GM21529 (cell line): ENCODE data around the gene PLEKHG5.

ENCODE experiments used
- ATAC-seq: cut with Tn5 transposase; IDR thresholded peaks from one replicate; pipeline ENCODE4 v1.9.1; 2021; ENCODE audit not compliant: unreplicated experiment

The PLEKHG5 gene

DNA sequence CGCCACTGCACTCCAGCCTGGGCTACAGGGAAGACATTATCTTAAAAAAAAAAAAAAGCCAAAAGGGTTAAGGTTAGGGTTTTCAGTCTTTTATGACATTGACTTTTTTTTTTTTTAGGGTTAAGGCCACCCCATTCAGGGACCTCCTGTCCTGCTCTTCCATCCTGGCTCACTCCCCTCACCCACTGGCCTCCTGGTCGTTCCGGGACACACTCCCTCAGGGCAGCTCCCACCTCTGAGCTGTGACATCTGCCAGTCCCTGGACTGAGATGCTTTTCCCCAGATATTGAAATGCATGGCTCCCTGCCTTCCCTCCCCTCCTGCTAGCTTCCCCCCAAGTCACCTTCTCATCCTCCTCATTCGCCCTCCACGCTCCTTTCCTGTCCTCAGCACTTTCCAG, 9.6 kb downstream of the PLEKHG5 start:
- no peak for ATAC-seq

DNA sequence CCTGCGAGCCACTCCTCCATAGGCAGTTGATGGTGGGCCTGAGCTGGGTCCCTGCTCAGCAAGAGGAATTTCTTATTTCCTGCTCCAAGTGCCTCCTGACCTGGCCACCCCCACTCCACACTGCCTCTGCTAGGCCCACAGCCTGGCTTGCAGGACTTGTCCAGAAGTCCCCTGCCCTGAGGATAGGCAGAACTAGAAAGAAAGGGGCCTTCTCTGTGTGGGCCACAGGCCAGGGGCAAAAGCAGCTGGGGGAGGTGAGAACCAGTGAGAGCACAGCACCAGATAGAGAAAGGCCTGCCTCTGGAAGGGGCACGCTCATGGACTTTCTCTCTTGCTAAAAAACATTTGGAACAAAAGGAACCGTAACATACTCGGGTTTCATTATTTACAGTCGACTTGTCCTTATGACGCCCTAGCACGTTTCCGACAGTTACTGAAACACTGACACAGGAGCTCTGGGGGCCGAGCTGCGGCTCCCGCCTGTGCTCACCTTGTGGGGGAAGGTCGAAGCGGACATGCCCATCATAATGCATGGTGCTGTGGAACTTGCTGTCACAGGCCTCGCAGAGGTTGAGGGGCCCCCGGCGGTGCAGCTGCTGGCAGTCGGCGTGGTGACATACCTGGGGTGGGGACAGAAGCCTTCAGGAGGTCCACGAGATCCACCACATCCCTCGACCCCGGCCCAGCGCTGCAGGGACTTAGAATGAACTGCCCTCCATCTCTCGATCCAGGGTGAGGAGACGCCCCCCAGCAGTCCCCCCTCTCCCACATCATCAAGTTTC, 14.2 kb downstream of the PLEKHG5 start:
- ATAC-seq: no peak

DNA sequence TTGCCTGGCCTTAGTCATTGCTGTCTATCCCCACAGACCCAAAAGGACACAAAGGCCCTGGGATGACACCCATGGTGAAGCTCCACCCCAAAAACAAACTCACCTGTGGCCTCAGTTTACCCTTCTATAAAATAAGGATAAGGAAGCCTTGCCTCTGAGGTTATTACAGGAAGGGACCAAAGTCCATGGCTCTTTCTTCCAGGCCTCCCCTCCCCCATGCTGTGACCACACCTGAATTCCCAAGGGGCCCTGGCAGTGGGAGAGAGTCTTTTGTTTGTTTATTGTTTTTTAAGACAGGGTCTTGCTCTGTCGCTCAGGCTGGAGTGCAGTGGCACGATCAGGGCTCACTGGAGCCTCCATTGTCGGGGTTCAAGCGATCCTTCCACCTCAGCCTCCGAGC, 15.0 kb downstream of the PLEKHG5 start:
- ATAC-seq: no peak

DNA sequence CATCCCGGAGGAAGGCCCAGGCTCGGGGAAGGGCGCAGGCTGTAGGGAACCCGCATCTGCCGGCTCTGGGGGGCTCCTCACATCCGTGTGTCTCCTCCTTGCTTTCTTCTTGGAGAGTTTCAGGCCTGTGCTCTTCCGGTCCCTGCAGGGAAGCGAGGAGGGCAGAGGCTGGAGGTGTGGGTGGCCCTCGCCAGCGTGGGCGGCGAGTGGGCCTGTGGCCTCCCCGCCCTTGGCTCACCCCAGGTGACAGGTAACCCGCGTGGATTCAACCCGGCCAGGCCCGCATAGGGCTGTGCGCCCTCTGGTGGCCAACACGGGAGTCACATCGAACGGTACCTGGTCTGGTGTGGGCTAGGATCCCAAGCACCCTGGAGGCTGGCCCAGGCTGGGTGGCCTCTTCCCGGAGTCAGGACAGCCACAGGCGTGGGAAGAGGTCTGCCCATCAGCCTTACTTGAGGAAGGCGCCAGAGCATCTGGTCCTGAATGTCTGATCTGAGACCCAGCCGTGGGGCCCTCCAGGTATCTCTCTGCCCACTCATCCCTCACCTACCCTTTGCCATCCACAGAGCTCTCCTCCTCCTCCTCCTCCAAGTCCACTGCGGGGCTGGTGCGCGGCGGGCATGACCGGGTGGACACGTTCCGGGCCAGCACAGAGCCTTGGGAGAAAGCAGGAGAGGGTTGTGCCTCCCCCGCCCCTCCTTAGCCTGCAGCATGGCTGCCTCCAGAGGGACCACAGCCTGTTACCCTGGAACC, 15.9 kb downstream of the PLEKHG5 start:
- no peak for ATAC-seq

DNA sequence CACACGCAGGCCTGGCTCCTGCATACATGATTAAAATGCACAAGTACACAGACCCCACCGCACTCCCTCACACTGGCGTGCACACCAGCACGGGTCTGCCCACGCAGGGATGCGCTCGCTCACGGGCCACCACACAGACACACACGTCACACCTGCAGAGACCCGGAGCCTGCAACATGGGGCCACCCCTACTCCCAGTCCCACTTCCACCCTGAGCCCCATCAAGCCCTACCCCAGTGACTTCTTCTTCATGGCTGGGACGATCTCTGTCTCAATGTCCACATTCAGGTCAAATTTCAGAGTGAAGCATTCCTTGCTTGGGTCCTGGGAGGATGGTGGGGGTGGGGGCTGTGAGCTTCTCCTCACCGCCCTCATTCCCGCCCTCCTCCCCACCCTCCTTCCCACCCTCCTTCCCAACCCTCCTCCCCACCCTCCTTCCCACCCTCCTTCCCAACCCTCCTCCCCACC, 16.6 kb downstream of the PLEKHG5 start:
- ATAC-seq: no peak

DNA sequence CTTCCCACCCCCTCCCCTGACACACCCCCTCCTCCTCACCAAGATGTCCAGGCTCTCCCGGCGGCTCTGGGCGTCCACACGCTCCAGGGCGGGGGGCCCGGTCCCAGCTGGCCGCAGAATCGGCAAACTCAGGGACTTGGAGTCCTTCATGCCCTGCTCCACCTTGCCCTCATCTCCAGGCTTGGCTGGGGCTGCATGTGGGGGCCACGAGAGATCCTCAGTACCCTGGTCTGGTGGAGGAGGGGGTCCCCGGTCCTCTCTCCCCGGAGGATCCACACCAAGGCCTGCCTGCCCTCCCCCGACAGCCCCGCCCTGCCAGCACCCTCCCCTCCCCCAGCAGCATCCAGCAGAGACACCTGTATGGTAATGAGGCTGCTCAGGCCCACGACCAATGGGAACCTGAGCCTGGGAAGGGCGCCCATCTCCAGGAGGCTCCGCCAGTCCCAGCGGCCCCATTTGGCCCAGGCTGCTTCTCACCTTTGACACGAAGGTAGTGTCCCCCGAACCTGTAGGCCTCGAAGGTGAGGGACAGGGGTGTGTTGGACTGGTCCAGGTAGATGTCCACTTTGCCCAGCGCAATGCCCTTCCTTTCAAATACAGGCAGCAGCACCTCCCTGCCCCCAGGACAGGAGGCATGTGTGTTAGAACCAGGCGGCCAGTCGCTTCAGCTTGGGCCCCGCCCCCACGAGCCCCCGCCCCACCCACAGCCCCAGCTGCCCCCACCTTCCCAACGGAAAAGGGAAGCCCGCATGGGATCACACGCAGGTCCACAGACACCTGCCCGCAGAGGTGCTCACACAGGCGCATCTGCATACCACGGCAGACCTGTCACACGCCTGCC, 17.3 kb downstream of the PLEKHG5 start:
- ATAC-seq: no peak

DNA sequence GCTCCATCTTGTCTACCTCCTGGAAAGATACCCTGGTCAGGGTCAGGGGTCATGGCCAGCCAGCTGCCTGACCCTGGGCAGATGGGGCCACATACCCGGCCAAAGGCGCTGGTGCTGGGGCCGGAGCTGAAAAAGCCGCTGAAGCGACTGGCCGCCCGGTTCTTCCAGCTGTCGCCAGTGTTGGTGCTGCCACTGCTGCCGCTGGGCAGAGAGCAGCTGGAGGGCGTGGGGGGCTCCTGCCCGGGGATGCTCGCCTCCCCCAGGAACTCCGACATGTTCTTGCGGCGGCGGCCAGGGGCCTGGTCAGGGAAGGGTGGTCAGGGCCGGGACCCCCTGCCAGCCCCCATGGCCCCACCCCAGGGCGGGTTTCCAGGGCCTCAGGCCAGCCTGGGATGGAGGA, 18.3 kb downstream of the PLEKHG5 start:
- ATAC-seq: no peak

DNA sequence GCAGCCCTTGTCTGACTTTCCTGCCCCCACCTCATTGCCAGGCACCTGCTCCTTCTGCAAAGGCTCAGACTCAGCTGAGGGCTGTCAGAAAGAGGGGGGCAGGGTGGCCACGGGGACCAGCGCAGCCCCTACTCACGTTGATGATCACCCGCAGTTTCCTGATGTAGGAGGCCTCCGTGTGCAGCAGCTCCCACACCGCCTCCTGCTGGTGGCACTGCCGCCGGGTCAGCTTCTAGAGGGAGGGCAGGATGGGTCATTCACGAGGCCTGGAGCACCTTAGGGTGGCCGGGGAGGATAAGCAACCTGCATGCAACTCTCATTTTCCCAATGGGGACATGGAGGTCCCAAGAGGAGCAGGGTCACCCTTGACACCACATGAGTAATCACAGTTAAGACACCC, 19.1 kb downstream of the PLEKHG5 start:
- ATAC-seq: no peak

DNA sequence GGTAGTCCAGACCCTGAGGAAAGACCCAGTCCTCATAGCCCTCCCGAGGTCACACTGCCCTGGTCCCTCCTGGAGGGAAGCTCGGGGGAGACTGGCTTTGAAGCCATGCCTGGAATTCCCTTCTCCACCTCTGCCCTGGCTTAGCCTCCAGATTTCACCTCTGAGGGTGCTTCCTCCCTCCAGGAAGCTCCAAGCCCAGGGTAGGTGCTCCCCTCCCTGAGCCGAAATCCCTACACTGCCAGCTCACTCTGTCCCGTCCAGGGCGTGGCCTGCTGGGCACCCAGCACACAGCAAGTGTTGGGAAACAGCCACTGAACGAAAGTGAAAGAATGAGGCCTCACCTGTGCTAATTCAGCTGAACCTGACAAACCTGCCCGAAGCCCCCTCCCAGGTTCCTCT, 19.5 kb downstream of the PLEKHG5 start:
- ATAC-seq: no peak

DNA sequence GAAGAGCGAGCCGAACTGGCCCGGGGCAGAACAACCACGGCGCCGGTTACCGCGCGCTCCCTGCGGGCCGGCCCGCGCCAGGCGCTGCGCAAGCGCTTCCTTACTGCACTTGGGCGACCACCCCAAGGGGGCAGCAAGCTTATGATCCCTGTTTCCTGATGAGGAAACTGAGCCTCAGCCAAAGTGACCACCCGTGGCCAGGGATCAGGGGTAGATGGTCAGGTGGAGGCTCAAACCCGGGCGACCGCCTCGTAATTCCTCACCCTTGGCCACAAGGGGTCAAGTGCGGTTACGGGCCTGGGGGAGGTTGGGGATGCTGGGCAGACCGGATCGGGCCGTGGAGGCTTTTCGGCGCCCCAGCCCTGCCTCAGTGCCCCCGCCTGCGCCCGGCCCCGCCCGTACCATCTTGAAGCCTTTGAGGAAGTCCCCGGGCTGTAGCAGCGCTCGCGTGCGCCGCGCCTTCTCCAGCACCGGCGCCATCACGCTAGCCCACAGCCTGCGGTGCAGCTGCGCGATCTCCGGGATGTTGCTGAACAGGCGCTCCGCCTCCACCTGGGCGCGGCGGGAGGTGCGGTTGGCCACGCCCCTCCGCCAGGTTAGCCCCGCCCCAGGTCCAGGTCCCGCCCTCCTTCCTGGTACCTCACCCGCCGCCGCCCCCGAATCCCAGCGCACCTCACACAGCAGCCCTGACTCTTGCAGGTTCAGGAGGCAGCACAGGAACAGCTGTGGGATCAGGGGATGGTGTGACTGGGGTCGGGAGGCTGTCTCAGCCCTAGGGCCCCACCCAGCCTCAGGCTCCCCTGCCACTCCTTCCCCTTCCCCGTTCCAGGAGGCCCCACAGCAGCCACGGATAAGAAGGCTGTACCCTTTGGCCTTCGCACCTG, 20.1 kb downstream of the PLEKHG5 start:
- no peak for ATAC-seq

DNA sequence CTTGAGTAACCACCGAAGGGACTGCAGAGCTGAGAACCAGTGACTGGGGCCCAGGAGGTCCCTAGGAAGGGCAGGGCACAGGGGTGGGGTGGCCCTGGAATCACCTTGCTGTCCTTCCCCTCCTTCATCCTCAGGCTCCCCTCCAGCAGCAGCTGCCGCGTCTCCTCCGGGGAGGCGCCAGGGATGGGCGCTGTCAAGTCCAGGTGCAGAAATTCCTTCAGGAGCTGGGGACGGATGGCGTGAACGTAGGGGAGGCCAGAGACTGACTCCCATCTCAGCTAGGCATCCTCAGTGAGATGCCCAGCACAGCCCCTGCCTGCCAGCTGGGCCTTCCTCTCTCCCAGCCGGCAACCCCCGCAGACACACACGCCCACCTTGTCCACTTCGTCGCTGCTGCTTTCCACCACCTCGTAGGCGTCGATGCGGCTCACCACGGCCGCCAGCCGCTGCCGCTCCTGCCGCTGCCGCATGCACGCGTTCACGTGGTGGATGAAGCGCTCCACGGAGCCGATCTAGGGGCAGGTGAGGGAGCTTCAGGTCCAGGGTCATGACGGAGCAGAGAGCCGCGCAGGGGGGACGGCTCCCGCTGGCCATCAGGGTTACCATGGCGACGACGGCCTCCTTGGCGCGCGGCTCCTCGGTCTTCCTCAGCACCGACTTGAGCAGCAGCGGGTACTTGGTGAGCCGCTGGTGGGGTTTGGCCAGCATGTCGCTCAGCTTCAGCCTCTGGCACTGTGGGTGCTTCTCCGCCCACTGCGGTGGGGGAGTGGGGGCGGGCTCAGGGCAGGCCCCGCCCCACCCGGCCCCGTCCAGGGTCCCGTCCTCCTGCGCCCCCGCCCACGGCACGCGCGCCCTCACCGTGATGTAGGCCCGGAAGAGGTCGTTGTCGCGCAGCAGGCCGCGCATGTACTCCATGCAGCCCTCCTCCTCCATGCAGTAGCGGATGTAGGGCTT, 21.1 kb downstream of the PLEKHG5 start:
- ATAC-seq: no peak

DNA sequence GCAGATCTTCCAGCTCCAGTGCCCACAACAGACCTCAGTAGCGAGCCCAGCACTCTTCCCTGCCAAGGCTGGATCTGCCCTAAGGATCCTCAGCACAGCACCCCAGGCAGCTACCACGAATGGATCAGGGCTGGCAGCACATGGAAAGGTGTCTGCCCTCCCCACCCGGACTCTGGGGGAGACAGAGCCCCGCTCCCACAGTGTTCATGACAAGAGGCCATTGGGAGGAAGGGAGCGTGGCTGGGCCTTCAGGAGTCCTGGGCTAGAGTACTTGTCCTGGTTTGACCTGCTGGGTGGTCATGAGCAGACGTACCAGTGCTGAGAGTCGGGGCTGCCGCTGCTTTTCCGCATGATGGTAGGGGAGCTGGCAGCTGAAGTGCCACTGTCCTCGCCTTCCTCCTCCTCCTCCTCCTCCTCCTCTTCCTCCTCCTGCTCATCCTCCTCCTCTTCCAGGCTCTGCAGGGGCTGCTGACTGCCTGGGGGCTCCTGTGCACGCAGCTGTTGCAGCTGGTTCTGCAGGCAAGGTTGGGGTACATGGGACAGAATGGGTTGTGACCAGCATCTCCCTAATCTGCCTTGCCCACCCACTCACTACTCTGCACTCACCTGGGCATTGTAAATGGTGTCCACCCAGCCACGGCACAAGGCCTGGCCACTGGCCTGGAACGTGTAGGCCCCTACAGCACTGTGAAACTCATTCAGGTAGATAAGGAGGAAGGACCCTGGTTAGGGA, 22.6 kb downstream of the PLEKHG5 start:
- no peak for ATAC-seq

DNA sequence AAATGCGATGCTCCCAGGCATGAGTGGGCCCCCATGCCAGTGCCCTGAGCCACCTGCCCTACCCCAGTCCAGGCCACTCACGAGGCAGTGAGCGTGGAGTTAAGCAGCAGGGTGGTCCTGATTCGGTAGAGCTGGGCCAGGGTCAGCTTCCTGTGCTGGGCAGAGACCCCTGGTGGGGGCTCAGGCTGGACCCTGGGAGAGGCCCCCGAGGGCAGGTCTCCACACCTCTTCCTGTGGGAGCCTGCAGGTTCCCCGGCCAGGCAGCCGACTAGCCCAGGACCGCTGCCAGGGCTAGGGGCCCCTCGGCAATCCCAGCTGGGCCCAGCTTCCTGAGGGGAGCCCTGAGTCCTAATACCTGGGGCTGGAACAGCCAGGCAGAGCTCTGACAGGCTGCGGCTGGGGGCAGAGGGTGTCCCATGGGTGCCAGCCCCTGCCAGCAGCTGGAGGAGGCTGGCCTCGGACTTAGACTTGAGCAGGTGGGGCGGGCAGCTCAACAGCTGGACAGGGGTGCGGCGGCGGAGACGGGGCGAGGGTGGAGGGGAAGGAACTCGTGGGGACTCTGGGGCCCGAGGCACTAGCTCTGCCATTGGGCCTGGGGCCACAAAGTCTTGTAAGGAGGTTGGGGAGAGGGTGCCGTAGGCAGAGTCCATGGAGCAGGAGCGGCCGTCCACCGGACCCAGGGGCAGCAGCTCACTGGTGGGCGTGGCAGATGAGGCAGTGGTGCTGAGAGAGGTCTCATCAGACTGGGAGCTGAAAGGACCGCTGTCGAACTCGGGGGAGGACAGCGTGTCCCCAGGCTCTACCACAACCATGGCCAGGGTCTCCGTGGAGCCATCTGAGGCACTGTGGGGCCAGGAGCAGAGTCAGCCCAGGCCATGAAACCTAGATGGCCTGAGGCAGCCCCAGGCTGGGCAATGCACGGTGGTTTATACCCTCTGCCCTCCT, 23.5 kb downstream of the PLEKHG5 start:
- ATAC-seq: no peak

DNA sequence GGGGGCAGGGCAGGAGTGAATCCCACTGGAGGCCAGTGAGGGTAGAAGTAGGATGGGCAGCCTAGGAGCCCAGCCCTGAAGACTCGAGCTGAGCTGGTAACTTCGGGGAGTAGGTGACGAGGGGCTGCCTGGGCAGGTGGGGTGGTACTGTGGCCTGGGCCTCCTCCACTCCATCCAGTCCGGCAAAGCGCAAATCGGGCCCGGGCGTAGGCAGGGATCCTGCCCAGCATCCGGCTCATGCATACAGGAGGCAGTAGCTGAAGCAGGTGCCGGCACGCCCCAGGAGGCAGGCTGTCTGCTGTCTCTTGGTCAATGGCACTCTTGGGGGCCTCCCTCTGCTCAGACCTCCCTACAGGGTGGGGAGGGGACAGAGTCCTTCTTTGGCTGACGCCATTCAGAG, 24.2 kb downstream of the PLEKHG5 start:
- no peak for ATAC-seq

DNA sequence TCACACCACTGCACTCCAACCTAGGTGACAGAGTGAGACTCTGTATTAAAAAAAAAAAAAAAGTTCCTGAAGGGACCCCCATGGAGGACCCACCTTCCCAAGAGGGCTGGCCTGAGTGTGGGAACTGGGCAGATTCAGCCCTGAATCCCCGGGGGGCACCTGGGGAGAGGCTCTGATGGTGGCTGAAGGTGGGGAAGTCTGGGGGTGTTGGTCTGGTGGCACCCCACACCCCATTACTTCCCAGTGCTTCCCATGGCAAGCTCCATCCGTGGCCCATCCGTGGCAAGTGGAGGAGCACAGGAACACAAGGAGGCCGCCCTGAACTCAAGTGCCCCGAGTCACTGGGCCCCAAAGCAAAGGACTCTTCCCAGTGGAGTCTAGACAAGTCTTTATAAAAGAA, 24.7 kb downstream of the PLEKHG5 start:
- ATAC-seq: no peak

DNA sequence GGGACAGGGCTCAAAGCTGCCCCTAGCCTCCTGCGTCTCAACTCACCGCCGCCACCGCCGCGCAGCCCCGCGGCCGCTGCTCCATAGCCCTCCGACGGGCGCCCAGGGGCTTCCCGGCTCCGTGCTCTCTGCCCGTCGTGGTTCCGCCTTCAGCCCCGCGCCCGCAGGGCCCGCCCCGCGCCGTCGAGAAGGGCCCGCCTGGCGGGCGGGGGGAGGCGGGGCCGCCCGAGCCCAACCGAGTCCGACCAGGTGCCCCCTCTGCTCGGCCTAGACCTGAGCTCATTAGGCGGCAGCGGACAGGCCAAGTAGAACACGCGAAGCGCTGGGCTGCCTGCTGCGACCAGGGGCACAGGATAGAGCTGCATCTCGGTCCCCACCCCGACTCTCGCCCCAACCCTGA, 25.4 kb downstream of the PLEKHG5 start, which contains the start of gene TNFRSF25:
TSS of gene TNFRSF25 (minus strand) at position 151 of the 400 bp plus-strand sequence. CDS start at position 85, 66 bp downstream.
- no peak for ATAC-seq

DNA sequence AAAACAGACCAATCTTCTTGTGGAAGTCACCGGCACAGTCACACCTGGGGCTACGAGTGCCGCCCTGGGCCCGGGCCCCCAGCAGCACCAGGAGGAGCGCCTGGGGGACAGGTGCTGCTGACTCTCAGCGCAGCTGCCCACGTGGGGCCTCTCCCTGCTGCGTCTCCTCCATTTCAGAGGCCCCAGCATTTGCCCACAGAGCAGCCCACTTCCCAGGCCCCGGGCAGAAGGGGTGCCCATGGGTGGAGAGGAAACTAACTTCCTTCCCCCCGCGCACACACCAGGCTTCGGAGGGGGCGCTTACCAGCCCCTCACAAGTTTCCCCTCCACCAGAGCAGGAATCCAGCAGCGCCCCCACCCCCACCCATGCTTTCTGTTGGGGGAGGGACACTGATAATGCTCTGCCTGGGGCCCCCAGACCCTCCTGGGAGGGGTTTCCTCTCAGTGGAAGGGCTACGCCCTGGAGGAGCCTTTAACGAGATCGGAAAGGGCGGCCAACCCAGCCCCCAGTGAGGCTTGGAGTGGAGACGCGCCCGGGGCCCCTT, 25.9 kb downstream of the PLEKHG5 start:
- ATAC-seq: no peak
